CD4-positive, alpha-beta T cell treated with Interferon gamma for 1 hour (primary cell): ENCODE measurements around the gene LYVE1.

ENCODE experiments used
- DNase-seq: peaks from one replicate; pipeline ENCODE4 v3.0.0-alpha.2; 2020

Gene LYVE1

DNA sequence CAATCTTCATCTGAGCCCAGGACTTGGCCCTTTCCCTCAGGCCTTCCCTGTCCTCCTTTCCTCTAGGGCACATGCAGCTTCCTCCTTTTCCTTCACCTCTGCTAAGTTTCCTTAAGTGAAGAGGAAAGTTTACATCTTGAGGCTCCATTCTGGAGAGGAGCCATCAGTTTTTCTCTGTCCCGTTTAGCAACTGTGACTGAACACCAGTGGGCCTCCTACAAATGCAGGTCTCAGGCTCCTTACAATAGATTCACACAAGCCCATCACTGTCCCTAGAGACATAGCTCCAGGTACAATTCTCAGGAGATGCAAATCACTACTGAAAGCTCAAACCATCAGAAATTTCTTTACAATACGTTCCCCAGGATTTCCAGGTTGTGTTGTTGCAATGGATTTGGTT, 23.3 kb upstream of the LYVE1 start:
- DNase-seq: no peak

DNA sequence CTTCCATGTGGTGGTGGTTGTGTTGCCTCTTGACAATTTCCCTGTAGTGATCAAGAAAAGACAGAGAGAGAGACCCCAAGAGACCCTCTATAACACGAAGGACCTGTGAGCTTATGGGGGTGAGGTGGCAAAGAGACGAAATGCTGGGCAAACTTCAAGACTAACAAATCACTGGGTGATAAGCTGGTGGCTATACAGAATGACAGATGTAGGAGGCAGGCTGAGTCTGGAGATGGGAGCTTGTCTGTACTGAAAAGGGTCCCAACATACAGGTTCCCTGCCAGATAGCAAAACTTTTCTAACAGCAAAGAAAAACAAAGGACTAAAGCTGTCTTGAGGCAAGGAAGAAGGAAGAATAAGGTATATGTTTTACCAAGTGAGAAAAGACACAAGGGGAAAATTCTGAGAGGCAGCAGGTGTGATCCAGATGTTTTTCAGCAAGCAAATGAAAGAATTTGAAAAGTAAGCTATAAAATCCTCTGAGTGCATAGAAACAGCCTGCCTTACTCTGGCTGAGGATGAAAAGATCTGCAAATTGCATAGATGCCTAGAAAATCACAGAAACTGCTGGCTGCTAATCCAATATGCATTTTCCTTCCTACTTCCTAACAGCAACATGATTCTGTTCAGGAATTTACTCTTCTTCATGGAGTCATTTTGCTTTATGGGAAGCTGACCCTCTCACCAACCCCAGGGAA, 21.9 kb upstream of the LYVE1 start:
- DNase-seq: no peak

DNA sequence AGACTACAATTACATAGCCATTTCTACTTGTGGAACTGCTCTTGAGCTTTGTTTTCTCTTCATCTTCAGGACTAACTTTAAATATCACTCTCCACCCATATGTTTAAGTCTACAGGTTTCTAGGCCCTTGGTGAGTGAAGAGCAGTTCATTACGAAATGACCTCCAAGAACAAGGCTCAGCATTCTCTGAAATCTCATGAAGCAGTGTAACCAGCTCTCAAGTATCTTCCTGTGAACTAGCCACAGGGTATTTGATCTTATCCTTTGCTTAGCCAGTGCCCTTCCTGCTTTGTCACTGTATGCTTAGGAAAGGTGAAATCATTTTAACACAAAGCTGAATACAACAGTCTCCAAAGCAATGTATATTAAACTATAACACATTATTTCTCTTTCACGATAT, 20.4 kb upstream of the LYVE1 start:
- DNase-seq: no peak

DNA sequence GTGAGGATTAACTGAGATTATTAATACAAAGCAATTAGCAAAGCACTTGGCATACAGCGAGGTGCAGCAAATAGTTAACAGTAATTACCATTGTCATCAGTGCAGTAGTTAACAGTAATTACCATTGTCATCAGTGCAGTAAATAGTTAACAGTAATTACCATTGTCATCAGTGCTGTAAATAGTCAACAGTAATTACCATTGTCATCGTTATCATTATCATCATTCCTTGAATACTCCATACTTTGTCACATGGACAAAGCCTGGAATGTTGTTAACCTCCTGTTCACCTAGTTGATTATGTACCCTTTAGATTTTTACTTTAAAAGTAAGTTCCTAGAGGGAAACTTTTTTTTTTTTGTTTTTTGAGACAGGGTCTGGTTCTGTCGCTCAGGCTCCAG, 19.5 kb upstream of the LYVE1 start:
- DNase-seq: no peak

DNA sequence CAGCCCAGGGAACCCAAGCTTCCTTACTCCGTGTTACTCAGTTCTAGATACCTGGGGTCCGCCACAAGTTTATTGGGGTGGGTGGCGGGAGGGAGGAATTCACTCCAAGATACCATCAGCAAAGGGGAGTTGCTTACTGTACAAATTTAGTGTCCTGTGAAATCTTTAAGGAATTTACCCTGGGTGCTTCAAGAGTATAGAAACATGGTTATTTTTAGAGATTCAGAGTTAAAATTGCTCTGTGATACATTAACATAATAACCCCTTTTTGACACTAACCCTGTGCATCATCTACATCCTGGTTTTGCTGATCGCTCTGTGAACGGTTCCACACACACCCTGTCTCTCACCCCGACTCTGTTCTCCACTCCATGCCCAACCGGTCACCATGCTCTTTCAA, 18.9 kb upstream of the LYVE1 start:
- DNase-seq: no peak

DNA sequence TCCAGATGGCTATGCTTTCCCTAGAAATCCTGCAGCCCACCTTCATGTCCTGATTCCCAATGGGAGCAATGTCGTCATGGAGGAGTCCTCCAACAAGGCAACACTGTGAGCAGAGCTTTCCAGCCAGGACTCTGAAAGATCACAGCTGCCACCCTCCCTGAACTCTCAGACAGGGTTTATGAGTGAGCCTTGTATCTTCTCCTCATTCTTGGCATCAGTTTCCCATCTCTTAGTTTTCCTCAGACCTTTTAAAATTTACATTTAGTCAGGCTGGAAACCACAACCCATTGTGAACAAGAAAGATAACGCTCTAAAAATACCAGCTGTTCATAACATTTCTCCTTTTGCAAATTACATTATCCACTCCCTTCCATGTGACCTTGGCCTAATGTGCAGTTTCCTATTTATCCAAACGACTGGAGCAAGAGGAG, 15.6 kb upstream of the LYVE1 start:
- no peak for DNase-seq

DNA sequence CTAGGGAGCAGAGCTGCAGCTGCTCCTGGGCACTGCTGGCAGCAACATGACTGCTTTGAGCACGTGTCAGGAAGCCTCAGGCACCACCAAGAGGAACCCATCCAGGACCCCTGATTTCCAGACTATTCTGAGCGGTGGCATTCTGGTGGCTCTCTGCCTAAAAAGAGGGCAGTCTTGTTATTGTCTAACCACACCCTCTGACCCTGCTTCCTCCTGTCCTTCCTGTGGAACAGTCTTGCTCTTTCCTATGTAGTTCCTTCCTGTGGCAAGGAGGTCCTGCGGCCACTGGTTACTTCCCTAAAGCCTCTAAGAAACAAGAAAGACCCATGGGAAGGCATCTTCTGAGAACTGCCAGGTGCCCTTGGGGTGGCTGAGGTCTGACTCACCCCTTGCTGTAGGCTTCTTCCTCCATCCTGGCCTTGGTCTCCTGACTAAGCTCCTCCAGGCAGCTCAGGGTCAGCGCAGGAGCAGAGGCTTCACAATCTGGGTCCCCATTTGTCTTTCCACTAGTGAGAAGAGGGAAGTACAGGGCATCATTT, 13.1 kb upstream of the LYVE1 start:
- DNase-seq: peak; percentile 74

DNA sequence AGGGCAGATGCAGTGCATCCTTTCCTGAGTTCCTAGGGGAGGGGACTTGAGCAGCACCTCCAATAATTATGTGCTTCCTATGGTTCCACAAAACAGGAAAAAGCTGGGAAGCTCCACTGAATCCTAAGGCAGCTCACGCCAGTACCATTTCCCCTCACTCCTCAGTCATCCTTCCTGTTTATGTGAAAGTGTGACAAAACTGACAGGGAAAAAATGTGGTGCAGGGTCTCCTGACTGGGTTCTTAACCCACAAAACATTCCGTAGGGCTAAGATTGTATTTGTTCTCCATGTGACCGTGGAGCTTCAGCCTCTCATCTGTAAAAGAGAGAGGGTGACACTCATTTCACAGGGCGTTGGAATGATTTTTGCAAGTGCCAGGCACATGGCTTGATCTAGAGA, 12.2 kb upstream of the LYVE1 start:
- no peak for DNase-seq

DNA sequence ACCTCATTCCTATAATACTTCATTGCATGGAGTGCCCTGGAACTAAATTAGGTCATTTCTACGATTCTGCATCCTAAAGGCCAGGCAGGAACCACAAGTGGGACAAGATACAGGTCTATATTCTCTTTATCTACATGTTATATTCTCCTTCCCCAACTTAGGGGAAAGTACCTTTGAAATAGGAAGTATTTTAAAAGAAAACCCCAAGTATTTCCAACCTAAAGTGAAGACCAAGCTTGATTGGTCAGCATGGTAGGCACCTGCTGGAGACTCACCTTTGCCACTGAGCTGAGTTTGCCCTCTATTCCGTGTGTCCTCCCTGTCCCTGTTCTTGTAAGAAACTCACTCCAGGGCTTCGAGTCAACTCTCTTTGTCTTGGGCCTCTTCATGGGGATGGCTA, 11.2 kb upstream of the LYVE1 start:
- no peak for DNase-seq

DNA sequence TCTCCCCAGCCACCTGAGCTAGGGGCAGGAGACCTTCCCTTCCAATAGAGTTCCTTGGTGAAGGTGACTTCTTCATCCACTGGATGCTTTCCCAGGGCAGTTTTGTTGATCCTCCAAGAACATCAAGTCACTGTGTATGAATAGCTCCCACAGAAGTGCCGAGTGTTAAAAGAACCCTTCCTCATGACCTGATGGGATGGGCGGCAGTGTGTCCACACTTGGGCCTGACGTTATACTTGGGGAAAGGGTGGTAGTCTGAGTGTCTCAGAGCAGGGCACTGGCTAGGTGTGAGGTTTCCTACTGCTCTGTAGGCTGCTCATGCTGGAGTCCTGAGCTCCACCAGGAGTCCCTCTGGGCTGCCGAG, 7.6 kb upstream of the LYVE1 start:
- DNase-seq: no peak

DNA sequence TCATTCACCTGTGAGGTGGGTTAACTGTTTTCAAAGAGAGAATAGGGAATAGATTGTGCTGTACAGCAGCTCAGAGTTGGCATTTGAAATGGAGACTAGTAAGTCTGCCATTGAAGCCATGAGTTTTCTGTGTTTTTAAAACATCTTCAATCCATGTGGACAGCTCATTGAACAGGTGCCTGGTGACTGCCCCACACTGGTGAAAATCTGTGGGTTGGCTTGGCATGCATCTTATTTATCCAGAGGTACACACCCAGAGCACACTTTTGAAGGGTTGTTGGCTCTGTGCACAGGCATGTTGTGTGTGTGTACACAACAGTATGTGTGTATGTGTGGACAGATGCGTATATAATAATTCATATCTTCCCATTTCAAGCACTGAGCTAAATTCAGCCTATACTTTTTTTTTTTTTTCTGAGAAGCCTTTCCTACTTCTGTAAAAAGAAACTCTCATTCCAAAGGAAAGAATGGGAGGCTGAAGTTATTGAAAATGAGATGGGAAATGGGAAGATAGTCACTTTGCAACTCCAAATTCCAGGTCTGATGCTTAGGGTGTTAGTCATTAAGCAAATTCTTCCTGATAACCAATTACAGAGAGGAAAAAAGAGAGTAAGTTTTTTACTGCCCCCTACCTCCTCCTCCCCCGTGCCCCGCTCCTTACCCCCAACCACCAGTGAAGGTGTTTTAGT, 7.0 kb upstream of the LYVE1 start:
- no peak for DNase-seq

DNA sequence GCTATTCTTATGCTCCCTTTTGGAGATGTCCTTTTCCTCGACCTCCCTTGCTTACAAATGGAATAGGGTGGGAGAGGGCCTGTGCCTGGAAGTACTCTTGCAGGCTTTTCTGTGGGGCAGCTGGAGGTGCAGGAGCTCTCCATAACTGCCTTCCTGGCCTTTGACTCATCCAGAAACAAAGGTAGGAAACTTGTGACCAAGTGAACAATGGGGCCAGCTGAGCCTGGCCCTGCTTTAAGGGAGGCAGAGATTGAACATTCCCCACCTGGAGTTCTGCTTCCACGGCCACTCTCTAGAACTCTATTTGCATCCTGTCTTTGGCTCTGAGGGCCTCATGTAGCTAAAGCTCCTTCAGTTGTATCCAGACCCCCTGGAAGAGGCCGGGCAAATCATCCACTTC, 5.1 kb upstream of the LYVE1 start:
- DNase-seq: no peak

DNA sequence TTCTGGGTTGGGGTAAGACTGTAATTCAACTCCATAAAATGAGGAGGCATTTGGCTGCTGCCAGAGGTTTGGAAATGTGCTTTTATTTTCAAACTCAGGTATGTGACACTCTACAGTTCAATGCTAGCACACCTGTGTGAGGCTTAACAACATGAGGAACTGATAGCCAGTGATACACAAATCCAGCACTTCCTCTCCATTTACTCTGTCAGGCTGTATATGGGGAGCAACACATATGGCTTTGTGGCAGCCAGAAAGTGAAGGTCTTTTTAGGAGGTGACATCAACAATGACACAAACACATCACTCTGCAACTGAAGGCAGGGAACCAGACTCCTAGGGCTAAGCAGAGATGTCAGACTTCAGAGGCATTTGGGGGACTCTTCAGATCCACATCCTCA, 4.6 kb upstream of the LYVE1 start:
- DNase-seq: no peak

DNA sequence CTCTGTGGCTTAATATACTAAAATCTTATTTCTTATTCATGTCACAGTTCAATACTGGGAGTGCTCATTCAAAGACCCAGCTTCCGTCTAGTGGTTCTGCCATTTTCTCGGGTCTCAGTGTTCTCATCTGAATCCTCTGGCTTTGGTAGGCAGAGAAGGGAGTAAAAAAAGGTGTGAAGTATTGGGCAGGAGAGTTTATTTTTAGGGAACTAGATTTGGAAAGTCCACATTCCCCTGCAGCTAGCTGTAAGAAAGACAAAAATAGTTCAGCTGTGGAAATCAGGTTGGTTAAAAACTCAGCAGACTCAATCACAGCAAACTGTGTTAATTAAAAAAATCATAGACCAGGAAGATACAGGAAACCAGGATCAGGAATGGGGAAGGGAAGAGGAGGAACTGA, 4.1 kb upstream of the LYVE1 start:
- no peak for DNase-seq

DNA sequence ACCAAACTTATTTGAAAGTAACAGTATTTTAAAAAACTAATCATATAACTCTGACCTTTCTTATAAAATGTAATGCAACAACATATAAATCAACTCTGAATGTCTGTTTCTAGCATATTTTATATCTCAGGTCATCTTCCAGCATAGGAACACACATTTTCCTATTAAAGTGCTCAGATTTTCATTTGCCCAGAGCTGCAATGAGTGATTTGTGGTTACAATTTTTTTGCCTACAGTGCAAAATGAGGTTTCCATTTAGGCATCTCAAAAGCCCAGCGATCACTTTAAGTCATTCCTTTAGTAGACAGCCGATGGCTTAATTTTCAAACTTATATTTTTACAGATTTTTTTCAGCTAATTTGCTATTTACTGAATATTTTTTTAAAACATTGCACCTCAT, 1.0 kb downstream of the LYVE1 start:
- no peak for DNase-seq

DNA sequence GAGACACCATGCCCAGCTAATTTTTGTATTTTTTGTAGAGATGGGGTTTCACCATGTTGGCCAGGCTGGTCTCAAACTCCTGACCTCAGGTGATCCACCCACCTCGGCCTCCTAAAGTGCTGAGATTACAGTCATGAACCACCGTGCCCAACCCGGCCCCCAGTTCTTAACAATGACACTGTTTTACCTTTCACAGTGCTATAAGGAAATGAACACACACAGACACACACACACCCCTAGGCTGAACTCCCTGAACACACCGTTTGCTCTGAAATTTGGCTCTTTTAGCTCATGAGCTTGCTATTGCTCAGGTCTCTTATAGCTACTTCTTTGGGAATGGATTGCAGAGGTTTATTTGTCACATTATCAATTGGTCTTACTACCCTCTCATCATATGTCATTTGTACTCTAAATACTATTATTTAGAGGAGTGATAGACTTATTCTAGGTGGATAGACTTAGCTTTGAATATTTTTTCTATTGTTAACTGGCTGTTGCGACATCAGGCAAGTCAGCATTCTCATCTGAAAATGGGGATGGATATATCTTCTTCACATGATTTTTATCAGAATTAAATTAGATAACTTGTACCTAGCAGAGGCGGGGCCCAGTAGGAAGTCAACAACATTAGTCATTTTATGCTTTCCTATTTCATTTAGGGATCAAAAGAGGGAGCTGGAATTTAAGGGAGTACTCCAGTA, 2.1 kb downstream of the LYVE1 start:
- no peak for DNase-seq

DNA sequence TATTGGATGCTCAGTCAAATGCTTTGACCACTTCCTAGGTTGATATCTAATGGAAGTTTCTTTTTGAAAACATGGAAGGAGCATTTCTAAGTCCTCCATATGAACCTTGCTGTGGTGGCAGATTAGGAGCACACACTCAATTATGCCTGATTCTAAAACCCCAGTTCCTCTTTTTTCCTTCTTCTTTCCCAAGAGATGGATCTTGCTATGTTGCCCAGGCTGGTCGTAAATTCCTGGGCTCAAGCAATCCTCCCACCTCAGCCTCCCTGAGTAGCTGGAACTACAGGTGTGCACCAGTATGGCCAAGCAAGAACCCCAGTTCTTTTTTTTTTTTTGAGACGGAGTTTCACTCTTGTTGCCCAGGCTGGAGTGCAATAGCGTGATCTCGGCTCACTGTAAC, 3.0 kb downstream of the LYVE1 start:
- no peak for DNase-seq

DNA sequence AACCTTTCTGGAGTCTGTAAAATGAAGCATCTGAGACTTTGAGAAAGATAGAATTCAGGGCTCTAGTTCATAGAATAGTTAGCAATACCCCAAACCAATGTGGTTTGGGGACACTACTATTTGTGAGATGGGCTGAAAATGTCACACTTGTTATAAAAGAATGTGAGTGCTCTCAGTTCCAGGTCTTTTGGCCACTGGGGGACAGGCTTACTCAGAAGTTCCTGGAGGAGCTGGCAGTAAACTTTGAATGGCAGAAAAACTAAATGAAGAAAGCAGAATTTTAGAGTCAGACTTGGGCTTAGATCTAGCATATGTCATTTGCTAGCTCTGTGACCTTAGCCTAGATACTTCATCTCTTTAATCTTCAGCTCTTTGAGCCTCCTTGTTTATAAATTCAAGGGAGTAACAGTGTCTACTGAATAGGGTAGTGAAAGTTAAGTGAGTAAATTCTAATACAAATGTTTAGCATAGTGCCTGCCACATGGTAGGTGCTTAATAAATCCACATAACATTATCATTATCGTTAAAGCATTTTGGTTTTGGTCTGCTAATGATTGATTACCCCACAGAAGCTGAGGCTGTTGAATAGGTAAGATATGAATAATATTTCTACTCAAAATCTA, 3.7 kb downstream of the LYVE1 start:
- DNase-seq: no peak

DNA sequence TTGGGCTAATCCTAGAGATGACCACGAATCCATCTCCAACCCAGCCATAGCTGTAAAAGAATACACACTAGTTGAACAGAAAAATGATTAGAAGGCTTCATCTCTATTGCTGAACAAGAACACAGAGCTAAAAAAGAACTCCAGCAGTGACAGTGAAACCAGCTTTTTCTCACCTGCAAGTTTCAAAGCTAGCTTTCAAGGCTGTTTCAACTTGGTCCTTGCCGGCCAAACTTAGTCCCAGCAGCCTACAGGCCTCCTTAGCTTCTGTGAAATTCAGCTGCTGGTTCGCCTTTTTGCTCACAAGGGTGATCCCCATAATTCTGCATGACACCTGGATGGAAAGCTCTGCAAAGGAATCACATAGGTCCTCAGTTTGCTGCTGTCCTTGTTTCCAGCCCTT, 4.4 kb downstream of the LYVE1 start:
- DNase-seq: no peak

DNA sequence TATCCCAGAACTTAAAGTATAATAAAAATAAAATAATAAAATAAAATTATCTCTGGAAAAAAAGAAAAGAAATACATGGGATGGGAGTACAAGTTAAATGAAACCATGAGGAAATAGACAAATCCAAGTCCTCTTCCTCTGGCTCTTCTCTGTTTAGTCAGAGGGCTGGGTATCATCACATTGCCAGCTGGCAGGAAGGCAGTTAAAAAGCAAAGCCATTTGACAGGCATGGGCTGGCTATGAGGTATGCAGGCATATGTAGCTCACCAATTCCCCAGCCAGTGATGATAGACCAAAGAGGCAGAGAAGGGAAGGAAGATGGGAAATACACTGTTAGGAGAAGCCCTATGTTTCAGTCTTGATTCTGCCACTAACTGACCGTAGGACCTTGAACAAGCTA, 6.5 kb downstream of the LYVE1 start:
- no peak for DNase-seq

DNA sequence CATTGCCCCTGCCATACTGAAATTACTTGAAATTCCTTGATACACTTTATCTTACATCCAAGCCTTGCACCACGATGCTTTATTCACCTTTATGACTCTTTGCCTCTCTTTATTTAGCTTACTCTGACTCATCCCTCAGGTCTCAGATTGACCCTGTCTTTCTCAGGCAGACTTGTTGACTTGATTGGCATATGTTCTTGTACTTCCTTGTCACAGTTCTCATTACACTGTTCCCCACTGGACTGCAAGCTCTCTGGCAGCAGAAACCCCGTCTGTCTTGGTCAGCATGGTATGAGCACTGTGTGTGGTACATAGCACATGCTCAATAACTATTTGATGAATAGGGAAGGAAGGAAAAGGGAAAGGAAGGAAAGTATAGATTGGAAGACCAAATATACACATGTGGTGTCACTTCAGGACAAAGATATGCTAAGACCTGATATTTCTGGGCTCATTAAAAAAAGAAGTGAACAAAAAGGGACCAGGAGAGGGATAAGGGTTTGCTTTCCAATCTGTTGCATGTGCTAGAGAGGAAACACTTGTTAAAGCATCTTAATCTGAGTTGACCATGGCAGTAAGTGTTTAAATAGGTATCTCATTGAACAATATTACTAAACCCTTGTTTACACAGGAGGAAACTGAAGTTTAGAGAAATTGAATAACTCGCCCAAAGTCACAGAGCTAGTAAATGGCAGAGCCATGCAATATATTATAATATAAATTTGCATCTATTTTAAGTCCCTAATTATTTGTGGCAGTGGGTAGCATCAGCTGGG, 7.2 kb downstream of the LYVE1 start:
- no peak for DNase-seq

DNA sequence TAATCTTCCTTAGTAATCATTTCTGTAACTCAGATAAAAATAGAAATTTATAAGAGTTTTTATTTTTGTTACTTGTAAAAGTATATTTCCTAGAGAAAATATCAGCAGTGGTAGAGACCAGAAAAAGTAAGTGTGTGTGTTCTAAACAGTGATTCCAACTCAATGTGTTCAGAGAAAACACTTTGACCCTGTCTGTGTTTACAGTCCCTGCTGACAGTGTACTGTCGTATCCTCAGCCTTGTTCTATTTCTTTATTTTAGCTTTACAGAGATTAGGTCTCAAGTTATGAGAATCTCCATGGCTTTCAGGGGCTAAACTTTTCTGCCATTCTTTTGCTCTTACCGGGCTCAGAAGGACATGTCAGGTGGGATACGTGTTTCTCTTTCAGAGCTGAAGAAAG, 10.2 kb downstream of the LYVE1 start:
- DNase-seq: no peak

DNA sequence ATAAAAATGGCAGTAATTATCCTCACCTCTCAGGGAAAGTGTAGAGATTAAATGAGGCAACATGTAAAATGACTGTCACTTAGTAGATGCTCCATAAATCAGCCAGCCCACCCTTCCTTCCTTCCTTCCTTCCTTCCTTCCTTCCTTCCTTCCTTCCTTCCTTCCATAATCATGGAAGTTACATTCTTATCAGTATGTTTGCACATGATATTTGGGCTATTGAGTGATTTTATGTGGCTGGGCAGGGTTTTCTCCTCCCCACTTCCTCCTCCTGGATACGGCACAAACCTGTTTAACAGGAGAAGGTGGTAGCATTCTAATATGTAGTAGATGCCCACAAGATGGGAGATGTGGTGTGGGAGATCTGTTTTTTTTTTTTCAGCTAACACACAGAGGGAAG, 11.9 kb downstream of the LYVE1 start:
- DNase-seq: no peak
